Fibroblast of skin of back (primary cell): Measurements from ENCODE around the gene RYR1.
"Not testable (repeated sequence)": the region's sequence is repeated elsewhere in the genome, so short reads cannot be mapped to it uniquely, and the experiment has no call there.

Experiments
- DNase-seq: peaks from one replicate; pipeline ENCODE4 v3.0.0-alpha.2; 2013

The RYR1 gene

DNA sequence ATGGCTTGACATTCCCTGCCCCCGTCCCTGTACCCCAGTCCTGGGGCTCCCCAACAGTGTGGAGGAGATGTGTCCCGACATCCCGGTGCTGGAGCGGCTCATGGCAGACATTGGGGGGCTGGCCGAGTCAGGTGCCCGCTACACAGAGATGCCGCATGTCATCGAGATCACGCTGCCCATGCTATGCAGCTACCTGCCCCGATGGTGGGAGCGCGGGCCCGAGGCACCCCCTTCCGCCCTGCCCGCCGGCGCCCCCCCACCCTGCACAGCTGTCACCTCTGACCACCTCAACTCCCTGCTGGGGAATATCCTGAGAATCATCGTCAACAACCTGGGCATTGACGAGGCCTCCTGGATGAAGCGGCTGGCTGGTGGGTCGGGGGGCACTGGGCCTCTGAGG lies 83.8 kb downstream of the RYR1 start:
- no peak for DNase-seq

DNA sequence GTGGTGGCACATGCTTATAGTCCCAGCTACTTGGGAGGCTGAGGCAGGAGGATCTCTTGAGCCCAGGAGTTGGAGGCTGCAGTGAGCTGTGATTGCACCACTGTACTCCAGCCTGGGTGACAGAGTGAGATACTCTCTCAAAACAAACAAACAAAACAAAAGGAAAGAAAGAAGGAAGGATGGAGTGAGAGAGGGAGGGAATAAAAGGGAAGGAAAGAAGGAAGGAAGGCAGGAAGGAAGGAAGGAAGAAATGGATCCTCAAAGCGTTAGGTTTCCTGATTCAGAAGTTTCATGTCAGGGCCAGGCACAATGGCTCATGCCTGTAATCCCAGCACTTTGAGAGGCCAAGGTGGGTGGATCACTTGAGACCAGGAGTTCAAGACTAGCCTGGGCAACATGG lies 84.5 kb downstream of the RYR1 start:
- DNase-seq = not testable (repeated sequence)

- DNase-seq = no peak
Measured at GRCh38 chr19:38519168-38519567, 85.7 kb downstream of the RYR1 start.

- DNase-seq = no peak
Measured at GRCh38 chr19:38519988-38520387, 86.5 kb downstream of the RYR1 start.

DNA sequence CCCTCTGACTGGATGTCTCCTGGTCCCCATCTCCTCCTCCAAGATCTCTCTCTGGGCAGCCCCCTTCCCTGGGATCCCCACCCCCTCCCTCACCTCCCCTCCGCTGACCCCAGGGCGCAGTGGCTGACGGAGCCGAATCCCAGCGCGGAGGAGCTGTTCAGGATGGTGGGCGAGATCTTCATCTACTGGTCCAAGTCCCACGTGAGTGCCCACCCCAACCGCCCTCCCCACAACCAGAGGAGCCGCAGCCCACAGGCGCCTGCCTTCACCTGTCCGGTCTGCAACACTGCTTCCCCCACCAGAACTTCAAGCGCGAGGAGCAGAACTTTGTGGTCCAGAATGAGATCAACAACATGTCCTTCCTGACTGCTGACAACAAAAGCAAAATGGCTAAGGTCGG lies 89.4 kb downstream of the RYR1 start:
- DNase-seq = no peak

DNA sequence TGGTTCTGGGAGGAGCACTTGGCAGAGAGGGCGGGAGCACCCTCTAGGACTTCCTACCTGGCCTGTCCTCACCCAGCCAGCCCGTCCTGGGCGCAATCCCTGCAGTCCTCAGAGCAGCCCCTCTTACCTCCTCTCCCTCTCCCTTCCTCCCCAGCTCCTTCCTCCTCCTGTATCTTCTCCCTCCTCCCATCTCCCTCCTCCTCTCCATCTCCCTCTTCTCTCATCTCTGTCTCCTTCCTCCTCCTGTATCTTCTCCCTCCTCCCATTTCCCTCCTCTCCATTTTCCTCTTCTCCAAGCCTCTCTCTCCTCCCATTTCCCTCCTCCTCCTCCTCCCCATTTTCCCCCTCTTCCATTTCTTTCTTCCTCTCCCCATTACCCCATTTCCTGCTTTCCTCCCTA lies 89.8 kb downstream of the RYR1 start:
- DNase-seq = no peak

DNA sequence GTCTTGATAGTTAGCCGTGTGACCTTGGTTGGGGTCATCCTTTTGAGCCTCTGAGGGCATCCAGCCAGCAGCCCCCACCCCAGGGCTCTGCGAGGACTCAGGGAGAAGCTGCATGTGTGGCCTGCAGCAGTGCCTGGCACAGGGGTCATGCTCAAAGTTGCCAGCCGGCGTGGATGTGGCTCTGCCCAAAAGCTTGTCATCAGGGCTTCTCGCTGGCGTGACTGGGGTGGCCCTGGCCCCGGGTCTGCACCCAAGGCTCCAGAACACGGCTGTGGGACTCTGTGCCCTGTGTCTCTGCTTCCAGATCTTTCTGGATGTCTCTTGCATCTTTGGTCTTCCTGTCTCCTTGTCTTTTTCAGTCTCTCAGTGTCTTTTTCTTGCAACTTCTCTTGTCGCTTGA lies 90.9 kb downstream of the RYR1 start:
- DNase-seq = no peak

GRCh38 chr19:38524994-38525634 lies 91.6 kb downstream of the RYR1 start:
- DNase-seq = no peak

DNA sequence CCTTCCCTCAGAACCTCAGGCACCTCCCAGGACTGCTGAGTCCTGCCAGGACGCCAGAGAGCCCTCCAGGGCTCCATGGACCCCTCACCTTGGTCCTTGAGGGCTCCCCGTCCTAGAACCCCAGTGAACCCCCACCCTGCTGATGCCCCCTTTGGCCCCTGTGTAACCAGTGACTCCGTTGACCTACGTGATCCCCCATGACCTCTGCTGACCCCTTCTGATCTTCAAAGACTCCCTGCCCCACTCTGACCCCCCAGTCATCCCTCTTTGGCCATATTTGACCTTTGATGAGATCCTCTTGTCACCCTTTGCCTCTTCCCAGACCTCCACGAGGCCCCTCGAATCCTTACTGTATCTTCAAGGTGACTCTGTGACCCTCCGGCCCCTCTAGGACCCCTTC lies 92.9 kb downstream of the RYR1 start:
- DNase-seq = no peak

DNA sequence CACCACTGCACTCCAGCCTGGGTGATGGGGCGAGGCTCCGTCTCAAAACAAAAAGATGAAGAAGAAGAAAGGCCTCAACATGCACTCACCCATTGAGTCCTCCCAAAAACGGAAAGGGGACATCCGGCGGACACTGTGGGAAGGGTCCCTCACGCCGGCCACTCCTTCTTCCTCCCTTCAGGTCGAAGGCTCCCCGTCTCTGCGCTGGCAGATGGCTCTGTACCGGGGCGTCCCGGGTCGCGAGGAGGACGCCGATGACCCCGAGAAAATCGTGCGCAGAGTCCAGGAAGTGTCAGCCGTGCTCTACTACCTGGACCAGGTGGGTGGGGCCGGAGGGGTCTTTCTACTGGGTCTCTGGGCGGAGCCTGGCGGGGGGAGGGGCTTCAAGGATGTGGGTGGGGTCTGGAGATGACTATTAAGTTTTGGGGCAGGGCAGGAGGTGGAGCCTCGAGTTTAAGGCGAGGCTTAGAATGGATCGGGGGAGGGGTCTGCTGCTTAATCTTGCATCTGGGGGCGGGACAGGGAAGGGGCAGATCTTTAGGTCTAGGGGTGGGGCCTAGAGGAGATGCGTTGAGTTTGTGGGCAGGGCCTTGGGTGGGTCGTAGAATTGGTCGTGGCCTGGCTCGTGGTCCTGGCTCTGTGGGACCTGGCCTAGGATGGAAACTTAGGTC lies 94.1 kb downstream of the RYR1 start:
- DNase-seq = no peak

- DNase-seq = no peak
Measured at GRCh38 chr19:38528213-38528755, 94.8 kb downstream of the RYR1 start.

DNA sequence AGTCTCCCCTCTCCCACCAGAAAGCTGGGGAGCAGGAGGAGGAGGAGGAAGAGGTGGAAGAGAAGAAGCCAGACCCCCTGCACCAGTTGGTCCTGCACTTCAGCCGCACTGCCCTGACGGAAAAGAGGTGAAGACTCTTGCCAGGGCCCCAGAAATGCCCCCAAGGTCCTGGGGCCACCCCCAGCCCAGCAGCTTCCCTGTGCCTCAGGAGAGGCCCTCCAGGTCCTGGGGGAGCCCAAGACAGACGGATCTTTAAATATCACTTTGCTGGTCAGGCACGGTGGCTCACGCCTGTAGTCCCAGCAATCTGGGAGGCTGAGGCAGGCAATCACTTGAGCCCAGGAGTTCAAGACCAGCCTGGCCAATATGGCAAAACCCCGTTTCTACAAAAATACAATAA lies 95.4 kb downstream of the RYR1 start:
- no peak for DNase-seq

GRCh38 chr19:38531515-38531914 lies 98.0 kb downstream of the RYR1 start:
- no peak for DNase-seq

DNA sequence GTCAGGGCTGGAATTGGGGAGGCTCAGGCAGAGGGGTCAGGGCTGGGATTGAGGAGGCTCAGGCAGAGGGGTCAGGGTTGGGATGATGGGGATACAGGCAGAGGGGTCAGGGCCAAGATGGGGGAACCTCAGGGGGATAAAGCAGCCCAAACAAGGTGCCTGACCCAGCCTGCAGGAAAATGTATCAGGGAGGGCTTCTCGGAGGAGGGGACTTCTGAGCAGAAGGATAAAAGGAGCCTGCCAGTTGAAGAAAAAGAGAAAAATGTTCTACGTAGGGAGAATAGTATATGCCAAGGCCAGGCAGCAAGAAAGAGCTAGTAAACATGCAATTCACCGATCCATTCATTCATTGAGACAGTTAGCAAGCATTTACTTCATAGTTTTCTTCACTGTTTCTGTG lies 99.4 kb downstream of the RYR1 start:
- no peak for DNase-seq

- no peak for DNase-seq
Measured at GRCh38 chr19:38534574-38534973, 101.1 kb downstream of the RYR1 start.

DNA sequence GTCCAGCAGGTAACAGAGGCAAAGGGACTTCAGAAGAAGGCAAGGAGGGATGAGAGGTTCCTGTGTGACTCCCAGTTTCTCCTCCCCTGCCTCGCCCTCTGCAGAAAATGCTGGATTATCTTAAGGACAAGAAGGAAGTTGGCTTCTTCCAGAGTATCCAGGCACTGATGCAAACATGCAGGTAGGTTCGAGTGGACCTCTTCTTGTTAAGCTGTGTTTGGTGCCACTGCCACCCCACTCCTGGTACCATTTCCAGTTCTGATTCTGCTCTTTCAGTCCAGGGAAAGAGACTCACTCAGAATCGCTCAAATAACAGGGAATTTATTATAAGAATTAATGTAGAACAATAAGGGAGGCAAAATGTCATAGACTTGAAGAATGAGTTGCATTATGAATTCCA lies 101.7 kb downstream of the RYR1 start:
- DNase-seq = no peak

DNA sequence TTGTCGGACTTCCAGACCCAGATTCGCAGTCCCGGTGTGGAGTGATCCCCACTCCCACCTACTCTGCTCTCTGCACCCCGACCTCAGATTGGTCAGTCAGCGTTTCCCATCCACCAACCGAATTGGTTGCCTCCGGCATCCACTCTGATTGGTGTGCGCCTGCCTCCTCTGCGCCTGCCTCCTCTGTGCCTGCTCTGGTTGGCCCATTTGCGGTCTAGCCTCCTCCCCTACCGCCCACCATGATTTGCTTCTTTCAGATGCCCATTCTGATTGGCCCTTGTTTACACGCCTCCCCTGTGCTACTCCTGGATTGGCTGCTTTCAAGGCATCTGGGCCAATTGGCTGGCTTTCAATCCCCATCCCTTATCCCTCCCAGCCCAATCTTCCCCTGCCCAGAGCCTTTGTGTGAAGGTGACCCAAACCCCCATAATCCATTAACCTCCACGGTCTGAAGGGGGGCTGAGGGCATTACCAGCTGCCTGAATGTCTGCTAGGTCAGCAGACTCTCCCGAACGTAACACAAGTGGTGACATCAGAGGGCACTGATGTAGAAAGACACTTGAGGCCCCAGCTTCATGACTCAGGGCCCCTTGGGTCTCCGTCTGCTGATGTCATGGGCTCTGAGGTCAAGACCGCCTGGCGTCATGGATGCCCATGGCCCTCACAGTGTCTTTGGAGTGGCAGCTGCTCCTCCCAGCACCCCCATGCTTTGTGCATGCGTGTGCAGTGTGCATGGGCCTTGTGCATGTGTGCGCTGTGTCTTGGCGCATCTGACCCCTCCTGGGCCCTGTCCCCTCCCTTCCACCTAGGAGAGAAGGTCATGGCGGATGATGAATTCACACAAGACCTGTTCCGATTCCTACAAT lies 103.8 kb downstream of the RYR1 start:
- no peak for DNase-seq

- no peak for DNase-seq
Measured at GRCh38 chr19:38538386-38538785, 104.9 kb downstream of the RYR1 start.

GRCh38 chr19:38538793-38539528 lies 105.5 kb downstream of the RYR1 start:
- no peak for DNase-seq

- no peak for DNase-seq
Measured at GRCh38 chr19:38539751-38540150, 106.3 kb downstream of the RYR1 start.

DNA sequence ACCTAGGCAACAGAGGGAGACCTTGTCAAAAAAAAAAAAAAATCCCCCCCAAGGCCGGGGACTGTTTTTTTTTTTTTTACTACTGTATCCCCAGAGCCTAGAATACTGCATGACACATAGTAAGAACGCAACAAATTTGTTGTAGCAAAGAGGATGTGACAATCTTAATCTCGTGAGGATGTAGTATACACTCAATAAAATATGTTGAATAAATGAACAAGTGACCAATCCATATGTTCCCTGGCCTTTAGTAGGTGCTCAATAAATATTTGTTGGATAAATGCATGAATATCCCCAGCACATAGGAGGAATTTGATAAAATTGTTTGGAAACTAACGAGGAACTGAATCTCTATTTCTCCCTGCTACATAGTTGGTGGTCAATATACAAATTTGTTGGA lies 108.5 kb downstream of the RYR1 start:
- no peak for DNase-seq

DNA sequence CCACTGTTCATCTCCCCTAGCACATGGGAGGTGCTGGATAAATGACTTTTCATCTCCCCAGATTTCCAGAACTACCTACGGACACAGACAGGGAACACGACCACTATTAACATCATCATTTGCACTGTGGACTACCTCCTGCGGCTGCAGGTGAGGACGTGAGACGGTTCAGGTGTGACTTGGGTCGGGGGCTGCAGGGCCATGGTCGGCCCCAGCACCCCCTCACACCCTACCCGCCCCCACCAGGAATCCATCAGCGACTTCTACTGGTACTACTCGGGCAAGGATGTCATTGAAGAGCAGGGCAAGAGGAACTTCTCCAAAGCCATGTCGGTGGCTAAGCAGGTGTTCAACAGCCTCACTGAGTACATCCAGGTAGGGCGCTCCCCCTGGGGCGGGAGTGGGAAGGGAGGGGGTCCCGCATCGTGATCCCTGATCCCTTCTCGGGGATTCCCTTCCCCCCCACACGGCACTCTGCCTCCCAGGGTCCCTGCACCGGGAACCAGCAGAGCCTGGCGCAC lies 109.9 kb downstream of the RYR1 start:
- no peak for DNase-seq
